Liver (tissue), 9 donors: ENCODE results near the gene SLC8A1. TPM values are rescaled to one million over a fixed set of nuclear protein-coding genes. Genes with fewer than 3 reads are reported as not detected.

Source experiments
- DNase-seq: peaks from one replicate; pipeline ENCODE4 v3.0.0-alpha.2; 2017; ENCODE audit warnings: low spot score
- H3K27ac ChIP-seq, 2 donors: one replicate each; pipeline ENCODE4 v1.7.0; 2013; ENCODE audit warnings: inconsistent platforms in 2 of 2, low read length in 2 of 2, control low read depth in 1 of 2, low read depth in 1 of 2, mild to moderate bottlenecking in 1 of 2
- H3K27me3 ChIP-seq, 4 donors: one replicate each; pipeline versions ENCODE4 v1.6.1 to v1.7.0; 2013; ENCODE audit warnings: low read length in 3 of 4, inconsistent platforms in 1 of 4, mild to moderate bottlenecking in 1 of 4, moderate library complexity in 1 of 4; ENCODE audit not compliant: control insufficient read depth in 4 of 4, insufficient read depth in 4 of 4
- H3K36me3 ChIP-seq, 4 donors: one replicate each; pipeline versions ENCODE4 v1.6.1 to v1.7.0; 2013; ENCODE audit warnings: low read length in 3 of 4, mild to moderate bottlenecking in 3 of 4, low read depth in 1 of 4, moderate library complexity in 1 of 4; ENCODE audit not compliant: control insufficient read depth in 4 of 4, insufficient read depth in 3 of 4
- H3K4me1 ChIP-seq, 4 donors: one replicate each; pipeline versions ENCODE4 v1.6.1 to v1.7.0; 2013; ENCODE audit warnings: low read length in 3 of 4, mild to moderate bottlenecking in 3 of 4, moderate library complexity in 1 of 4; ENCODE audit not compliant: control insufficient read depth in 4 of 4, insufficient read depth in 4 of 4
- H3K4me3 ChIP-seq, 3 donors: one replicate each; pipeline versions ENCODE4 v1.6.1 to v1.7.0; 2013; ENCODE audit warnings: low read length in 3 of 3, control low read depth in 1 of 3, low read depth in 1 of 3, mild to moderate bottlenecking in 1 of 3
- H3K9ac ChIP-seq, 2 donors: one replicate each; pipeline ENCODE4 v1.7.0; 2013; ENCODE audit warnings: low read length in 2 of 2, mild to moderate bottlenecking in 2 of 2, moderate library complexity in 2 of 2, control low read depth in 1 of 2, low read depth in 1 of 2
- H3K9me3 ChIP-seq, 4 donors: one replicate each; pipeline versions ENCODE4 v1.6.1 to v1.7.0; 2013; ENCODE audit warnings: low read length in 3 of 4; ENCODE audit not compliant: control insufficient read depth in 4 of 4
- CTCF ChIP-seq: fragments of 150-350 bp; IDR thresholded peaks from 2 replicates; pipeline ENCODE4 v1.5.1; 2017; ENCODE audit warnings: improper control_type of control experiment, low read depth, low read length; ENCODE audit not compliant: missing input control
- EGR1 ChIP-seq, 2 donors: IDR thresholded peaks; 2 replicates each; pipeline ENCODE4 v1.6.1; 2016 to 2018; ENCODE audit warnings: antibody characterized with exemption in 2 of 2, low read depth in 2 of 2
- FOXA1 ChIP-seq: IDR thresholded peaks from 2 replicates; pipeline ENCODE4 v1.6.1; 2016; ENCODE audit warnings: antibody characterized with exemption
- FOXA2 ChIP-seq: IDR thresholded peaks from 2 replicates; pipeline ENCODE4 v1.6.1; 2016; ENCODE audit warnings: antibody characterized with exemption
- HNF4A ChIP-seq, 2 donors: conservative IDR thresholded peaks; 2 replicates each; pipeline ENCODE4 v1.6.1; 2016; ENCODE audit warnings: antibody characterized with exemption in 2 of 2, mild to moderate bottlenecking in 2 of 2
- HNF4G ChIP-seq: IDR thresholded peaks from 2 replicates; pipeline ENCODE4 v1.6.1; 2016; ENCODE audit warnings: antibody characterized with exemption
- JUND ChIP-seq, 2 donors: IDR thresholded peaks; 2 replicates each; pipeline ENCODE4 v1.6.1; 2016; ENCODE audit warnings: antibody characterized with exemption in 2 of 2
- NR2F2 ChIP-seq: IDR thresholded peaks from 2 replicates; pipeline ENCODE4 v1.6.1; 2016; ENCODE audit warnings: antibody characterized with exemption
- RAD21 ChIP-seq, 2 donors: IDR thresholded peaks; 2 replicates each; pipeline ENCODE4 v1.6.1; 2016; ENCODE audit warnings: antibody characterized with exemption in 2 of 2, mild to moderate bottlenecking in 2 of 2
- REST ChIP-seq: IDR thresholded peaks from 2 replicates; pipeline ENCODE4 v1.6.1; 2016; ENCODE audit warnings: antibody characterized with exemption, mild to moderate bottlenecking
- RXRA ChIP-seq, 2 donors: IDR thresholded peaks; 2 replicates each; pipeline ENCODE4 v1.6.1; 2017 to 2018; ENCODE audit warnings: antibody characterized with exemption in 2 of 2, mild to moderate bottlenecking in 1 of 2
- SP1 ChIP-seq: IDR thresholded peaks from 2 replicates; pipeline ENCODE4 v1.6.1; 2018; ENCODE audit warnings: antibody characterized with exemption, mild to moderate bottlenecking
- TAF1 ChIP-seq: conservative IDR thresholded peaks from 2 replicates; pipeline ENCODE4 v1.6.1; 2016; ENCODE audit warnings: antibody characterized with exemption, mild to moderate bottlenecking
- YY1 ChIP-seq: IDR thresholded peaks from 2 replicates; pipeline ENCODE4 v1.6.1; 2016; ENCODE audit warnings: antibody characterized with exemption, mild to moderate bottlenecking
- ZBTB33 ChIP-seq: IDR thresholded peaks from 2 replicates; pipeline ENCODE4 v1.6.1; 2016; ENCODE audit warnings: antibody characterized with exemption
- WGBS: extraction: QIAGEN DNeasy Blood & Tissue Kit; methylation state at CpG from one replicate; pipeline ENCODE4 v1.1.7; 2013; 5-methylcytosine and 5-hydroxymethylcytosine counted together
- polyA plus RNA-seq, 2 donors: library from polyadenylated mRNA; stranded (reverse) in 1 of 2; unstranded in 1 of 2; fragments of 200-250 nt in 1 of 2; fragments of >200 nt in 1 of 2; fragmentation: Nextera tagmentation in 1 of 2; extraction: Ambion mirVana in 1 of 2; gene quantifications; one replicate each; pipeline versions ENCODE4 v1.2.1 to v1.2.3, GENCODE V29; 2013 to 2015
- total RNA-seq, 2 donors: library from RNA; depleted of rRNA; stranded (reverse); fragments of >200 nt; gene quantifications; one replicate each; pipeline ENCODE4 v1.2.3, GENCODE V29; 2014
- donor health status: healthy.
- donor health status: healthy.
- donor health status: healthy.
- donor health status: healthy.
- donor health status: healthy.

Gene SLC8A1
- total and polyA plus RNA-seq, 4 donors: 1.2 to 18.5 (median 8.2) TPM

- no peak for DNase-seq
- Histone ChIP-seq H3K4me1 (no peaks in the 10 kb centered on the region), H3K27ac (peak overlapping the region in 1 of 2 donors; percentile 13), H3K36me3 (no peaks in the 10 kb centered on the region), H3K4me3 (no peak overlapping the region), H3K27me3 (no peaks in the 10 kb centered on the region), H3K9ac (no peak overlapping the region), H3K9me3 (no peaks in the 10 kb centered on the region)
- TF ChIP-seq RAD21 (IDR thresholded peaks at IDR 0.05): no peak
- no peak for TF ChIP-seq YY1
- no peak for TF ChIP-seq FOXA2
- no peak for TF ChIP-seq NR2F2
- no peak for TF ChIP-seq EGR1 (IDR thresholded peaks at IDR 0.05; ENCODE audit: low read depth in 2 of 2)
- no peak for TF ChIP-seq FOXA1
- no peak for TF ChIP-seq HNF4G
- TF ChIP-seq JUND (IDR thresholded peaks at IDR 0.05): no peak
- no peak for TF ChIP-seq CTCF
- TF ChIP-seq RXRA (IDR thresholded peaks at IDR 0.05): no peak
- TF ChIP-seq HNF4A (conservative IDR thresholded peaks at IDR 0.05): no peak
- TF ChIP-seq REST: no peak
- no peak for TF ChIP-seq SP1
- TF ChIP-seq ZBTB33: no peak
- no peak for TF ChIP-seq TAF1
- WGBS: 27% methylated on average over 4 of the region's 4 CpGs
Measured at GRCh38 chr2:40395169-40396073, 56.5 kb downstream of the SLC8A1 start.

- no peak for TF ChIP-seq JUND (IDR thresholded peaks at IDR 0.05)
- TF ChIP-seq RXRA (IDR thresholded peaks at IDR 0.05): peak in 1 of 2 donors; percentile 4
- no peaks in the 10 kb centered on the region for H3K27me3 ChIP-seq
- no peak for DNase-seq
- H3K9me3 ChIP-seq: no peaks in the 10 kb centered on the region
- no peak overlapping the region for H3K4me3 ChIP-seq
- WGBS: 39% methylated on average over 1 of the region's 1 CpG
- no peaks in the 10 kb centered on the region for H3K36me3 ChIP-seq
- H3K4me1 ChIP-seq: no peaks in the 10 kb centered on the region
- no peak overlapping the region for H3K9ac ChIP-seq
- no peak overlapping the region for H3K27ac ChIP-seq
Measured at GRCh38 chr2:40394597-40394996, 57.3 kb downstream of the SLC8A1 start.
